H1 (cell line): ENCODE data around the gene DIPK1A. TPM values are rescaled to one million over a fixed set of nuclear protein-coding genes. Genes with fewer than 3 reads are reported as not detected.

ENCODE experiments used
- CTCF ChIA-PET: fragments of 300-600 bp; sonication (Branson Sonifier 250); formaldehyde crosslinking; loops from one replicate; lab custom pipeline; 2021; ENCODE audit not compliant: partially characterized antibody; lab: Charles Lee
- POLR2A ChIA-PET: fragments of 300-600 bp; sonication (Branson Sonifier 250); formaldehyde crosslinking; loops from one replicate; lab custom pipeline; 2021; ENCODE audit warnings: inconsistent platforms; ENCODE audit not compliant: partially characterized antibody; lab: Charles Lee
- DNase-seq, 2 experiments: peaks; one replicate each; pipeline versions ENCODE4 v3.0.0 to v3.0.0-alpha.2; 2010 to 2022; ENCODE audit warnings: low spot score in 2 of 2, low read depth in 1 of 2, mixed read lengths in 1 of 2
- FAIRE-seq: peaks from 2 replicates; lab custom pipeline; 2011; peaks lifted over from hg19 to GRCh38; lab: Jason Lieb, UNC
- H2AFZ ChIP-seq: 2 replicates; pipeline ENCODE4 v1.8.1; 2012; ENCODE audit warnings: low read length, inconsistent platforms
- H2AK5ac ChIP-seq: 2 replicates; pipeline ENCODE4 v1.6.1; 2013; ENCODE audit warnings: low read depth, low read length
- H2BK120ac ChIP-seq: replicated peaks from 2 replicates; pipeline ENCODE3; 2013; ENCODE audit warnings: low read depth, low read length, inconsistent platforms
- H2BK12ac ChIP-seq: 2 replicates; pipeline ENCODE4 v1.6.1; 2013; ENCODE audit warnings: low read depth, low read length
- H2BK15ac ChIP-seq: 2 replicates; pipeline ENCODE4 v1.6.1; 2013; ENCODE audit warnings: low read length
- H2BK20ac ChIP-seq: 2 replicates; pipeline ENCODE4 v1.6.1; 2013; ENCODE audit warnings: low read length
- H2BK5ac ChIP-seq: 2 replicates; pipeline ENCODE4 v1.6.1; 2013; ENCODE audit warnings: low read depth, low read length
- H3K14ac ChIP-seq: 2 replicates; pipeline ENCODE4 v1.6.1; 2013; ENCODE audit warnings: inconsistent platforms; ENCODE audit not compliant: insufficient read length
- H3K18ac ChIP-seq: 2 replicates; pipeline ENCODE4 v1.6.1; 2013; ENCODE audit warnings: low read length; ENCODE audit errors: extremely low read depth
- H3K23ac ChIP-seq: 2 replicates; pipeline ENCODE4 v1.6.1; 2013; ENCODE audit warnings: inconsistent platforms; ENCODE audit not compliant: insufficient read length
- H3K23me2 ChIP-seq: 2 replicates; pipeline ENCODE4 v1.6.1; 2013; ENCODE audit warnings: low read depth, low read length
- H3K27ac ChIP-seq: 2 replicates; pipeline ENCODE4 v1.6.1; 2011; ENCODE audit warnings: low read depth, low read length, inconsistent platforms
- H3K27me3 ChIP-seq, 4 experiments: replicated peaks in 1 of 4; 1 replicate in 1 of 4; 2 replicates in 3 of 4; pipeline versions ENCODE4 v1.6.1 to v1.8.1; 2011 to 2013; ENCODE audit warnings: low read length in 3 of 4, mild to moderate bottlenecking in 3 of 4, inconsistent platforms in 2 of 4, mixed read lengths in 2 of 4, moderate library complexity in 1 of 4; ENCODE audit not compliant: control insufficient read depth in 3 of 4, insufficient read depth in 3 of 4; ENCODE audit errors: extremely low read depth in 1 of 4
- H3K36me3 ChIP-seq, 4 experiments: 2 replicates each; pipeline versions ENCODE4 v1.6.1 to v1.8.1; 2011 to 2013; ENCODE audit warnings: mild to moderate bottlenecking in 4 of 4, low read length in 3 of 4, moderate library complexity in 2 of 4, control low read depth in 1 of 4, inconsistent platforms in 1 of 4; ENCODE audit not compliant: insufficient read depth in 4 of 4, control insufficient read depth in 2 of 4
- H3K4ac ChIP-seq: replicated peaks from 2 replicates; pipeline ENCODE3; 2013; ENCODE audit warnings: low read length, low read depth, mixed read lengths, inconsistent platforms; ENCODE audit not compliant: insufficient read length
- H3K4me1 ChIP-seq, 4 experiments: replicated peaks in 1 of 4; 1 replicate in 1 of 4; 2 replicates in 3 of 4; pipeline versions ENCODE4 v1.6.1 to v1.8.1; 2011 to 2013; ENCODE audit warnings: low read length in 3 of 4, inconsistent platforms in 2 of 4, mixed read lengths in 1 of 4; ENCODE audit not compliant: insufficient read depth in 4 of 4, control insufficient read depth in 3 of 4
- H3K4me2 ChIP-seq, 2 experiments: 2 replicates each; pipeline versions ENCODE4 v1.6.1 to v1.8.1; 2011 to 2013; ENCODE audit warnings: low read depth in 2 of 2, low read length in 2 of 2, control low read depth in 1 of 2, inconsistent platforms in 1 of 2, mild to moderate bottlenecking in 1 of 2; ENCODE audit not compliant: insufficient read depth in 1 of 2
- H3K4me3 ChIP-seq, 4 experiments: fragments of 200-600, 300-600 bp in 1 of 4; sonication (generic), shearing (Covaris generic), sonication (Bioruptor Twin) in 1 of 4; 2 replicates each; pipeline versions ENCODE4 v1.5.1 to v1.8.1; 2011 to 2016; ENCODE audit warnings: low read length in 4 of 4, low read depth in 3 of 4, control low read depth in 2 of 4, inconsistent platforms in 2 of 4, mild to moderate bottlenecking in 2 of 4, mixed read lengths in 1 of 4, moderate library complexity in 1 of 4; ENCODE audit not compliant: insufficient read depth in 2 of 4; ENCODE audit errors: extremely low read depth in 1 of 4
- H3K56ac ChIP-seq: replicated peaks from 2 replicates; pipeline ENCODE3; 2013; ENCODE audit warnings: low read depth, mild to moderate bottlenecking, mixed read lengths, low read length, inconsistent platforms; ENCODE audit not compliant: insufficient read length
- H3K79me1 ChIP-seq: 2 replicates; pipeline ENCODE4 v1.6.1; 2013; ENCODE audit warnings: low read depth, low read length, control low read depth
- H3K79me2 ChIP-seq, 2 experiments: 2 replicates each; pipeline versions ENCODE4 v1.6.1 to v1.8.1; 2012 to 2013; ENCODE audit warnings: low read length in 2 of 2, mild to moderate bottlenecking in 2 of 2, inconsistent platforms in 1 of 2; ENCODE audit not compliant: insufficient read depth in 2 of 2, control insufficient read depth in 1 of 2
- H3K9ac ChIP-seq, 4 experiments: replicated peaks in 1 of 4; 1 replicate in 1 of 4; 2 replicates in 3 of 4; pipeline versions ENCODE4 v1.6.1 to v1.8.1; 2011 to 2013; ENCODE audit warnings: low read depth in 3 of 4, low read length in 3 of 4, control low read depth in 2 of 4, mild to moderate bottlenecking in 2 of 4, moderate library complexity in 2 of 4, inconsistent platforms in 1 of 4; ENCODE audit errors: extremely low read depth in 1 of 4
- H3K9me3 ChIP-seq, 2 experiments: 2 replicates each; pipeline versions ENCODE4 v1.6.1 to v1.8.1; 2012 to 2013; ENCODE audit warnings: mild to moderate bottlenecking in 2 of 2, moderate library complexity in 2 of 2, control low read depth in 1 of 2, inconsistent platforms in 1 of 2, low read depth in 1 of 2, low read length in 1 of 2, mixed read lengths in 1 of 2; ENCODE audit not compliant: insufficient read depth in 2 of 2
- H4K20me1 ChIP-seq, 2 experiments: replicated peaks in 1 of 2; 2 replicates each; pipeline versions ENCODE3 to v1.8.1; 2011 to 2013; ENCODE audit warnings: inconsistent platforms in 2 of 2, low read length in 2 of 2, mild to moderate bottlenecking in 1 of 2; ENCODE audit not compliant: insufficient read depth in 2 of 2, control insufficient read depth in 1 of 2
- H4K5ac ChIP-seq: 2 replicates; pipeline ENCODE4 v1.6.1; 2013; ENCODE audit warnings: low read length, low read depth, mixed read lengths, inconsistent platforms; ENCODE audit not compliant: insufficient read length
- H4K8ac ChIP-seq: 2 replicates; pipeline ENCODE4 v1.8.0; 2013; ENCODE audit warnings: mild to moderate bottlenecking, moderate library complexity, low read length, inconsistent platforms; ENCODE audit not compliant: insufficient read depth; ENCODE audit errors: extremely low read depth
- H4K91ac ChIP-seq: replicated peaks from 2 replicates; pipeline ENCODE3; 2013; ENCODE audit warnings: low read length, mixed read lengths, inconsistent platforms; ENCODE audit not compliant: insufficient read length
- E2F6 ChIP-seq: IDR thresholded peaks from 2 replicates; pipeline ENCODE4 v1.6.1; 2012; ENCODE audit warnings: inconsistent platforms
- FOSL1 ChIP-seq: IDR thresholded peaks from 2 replicates; pipeline ENCODE4 v1.6.1; 2011; ENCODE audit warnings: mild to moderate bottlenecking, low read depth, low read length, moderate library complexity; ENCODE audit not compliant: insufficient read depth
- JUND ChIP-seq: IDR thresholded peaks from 2 replicates; pipeline ENCODE4 v1.6.1; 2011; ENCODE audit warnings: mild to moderate bottlenecking, improper control_type of control experiment, low read length
- MAFK ChIP-seq: IDR thresholded peaks from 2 replicates; pipeline ENCODE4 v1.6.1; 2012; ENCODE audit warnings: low read depth, mild to moderate bottlenecking, improper control_type of control experiment, low read length
- RAD21 ChIP-seq, 2 experiments: IDR thresholded peaks in 1 of 2; conservative IDR thresholded peaks in 1 of 2; 2 replicates each; pipeline ENCODE4 v1.6.1; 2011; ENCODE audit warnings: low read depth in 2 of 2, low read length in 2 of 2, improper control_type of control experiment in 1 of 2, inconsistent platforms in 1 of 2, mild to moderate bottlenecking in 1 of 2, moderate library complexity in 1 of 2
- SIN3A ChIP-seq, 2 experiments: IDR thresholded peaks in 1 of 2; conservative IDR thresholded peaks in 1 of 2; 2 replicates each; pipeline ENCODE4 v1.6.1; 2011 to 2012; ENCODE audit warnings: low read length in 2 of 2, improper control_type of control experiment in 1 of 2, low read depth in 1 of 2, mild to moderate bottlenecking in 1 of 2
- SIRT6 ChIP-seq: IDR thresholded peaks from one replicate; pipeline ENCODE4 v1.7.1; 2012; ENCODE audit warnings: low read length, inconsistent platforms
- SP4 ChIP-seq: IDR thresholded peaks from 2 replicates; pipeline ENCODE4 v1.6.1; 2012; ENCODE audit warnings: low read length, inconsistent platforms
- TAF1 ChIP-seq: IDR thresholded peaks from 2 replicates; pipeline ENCODE4 v1.6.1; 2011; ENCODE audit warnings: mild to moderate bottlenecking, low read depth, low read length
- TAF7 ChIP-seq: optimal IDR thresholded peaks from 2 replicates; pipeline ENCODE3; 2011; ENCODE audit warnings: low read depth, mild to moderate bottlenecking, inconsistent platforms, low read length, moderate library complexity, borderline replicate concordance
- TCF12 ChIP-seq: IDR thresholded peaks from 2 replicates; pipeline ENCODE4 v1.6.1; 2011; ENCODE audit warnings: low read depth, mild to moderate bottlenecking, low read length
- USF2 ChIP-seq: IDR thresholded peaks from 2 replicates; pipeline ENCODE4 v1.6.1; 2011; ENCODE audit warnings: low read length, improper control_type of control experiment
- polyA plus RNA-seq, 7 experiments: library from polyadenylated mRNA; depleted of rRNA in 3 of 7; stranded (reverse) in 5 of 7; unstranded in 2 of 7; fragments of >200 nt in 5 of 7; fragments of 200-250 nt in 2 of 7; gene quantifications; 1 replicate in 5 of 7; 2 replicates in 1 of 7; 4 replicates in 1 of 7; pipeline versions ENCODE4 v1.2.1 to v1.2.3, GENCODE V29; 2011 to 2013; ENCODE audit warnings: missing spikeins in 2 of 7, mixed read lengths in 2 of 7
- total RNA-seq: library from RNA; stranded (reverse); fragmentation: NEBNext Ultra II Directional; extraction: Animal tissue kit (Norgen Biotek cat#: 25700); gene quantifications from 2 replicates; pipeline ENCODE4 v1.2.1, GENCODE V29; 2021

Gene DIPK1A
- total and polyA plus RNA-seq, 2 of the 8 experiments (the other 6 are each of a cell fraction or from before 2014, with no cell fraction given) = 2.5 to 5.0 TPM

GRCh38 chr1:92854101-92854785 lies 107.0 kb downstream of the DIPK1A start:
- Histone ChIP-seq H3K14ac (no peak overlapping the region), H2AK5ac (no peak overlapping the region), H3K56ac (no peak overlapping the region), H2AFZ (no peak overlapping the region), H4K91ac (no peak overlapping the region), H4K5ac (no peak overlapping the region), H3K18ac (no peak overlapping the region), H4K20me1 (no peaks in the 10 kb centered on the region), H3K23ac (no peak overlapping the region), H2BK15ac (no peak overlapping the region), H3K23me2 (no peaks in the 10 kb centered on the region), H3K9me3 (no peaks in the 10 kb centered on the region), H3K79me2 (no peaks in the 10 kb centered on the region), H2BK20ac (no peak overlapping the region), H3K79me1 (no peaks in the 10 kb centered on the region), H2BK120ac (no peak overlapping the region), H3K9ac (no peak overlapping the region), H3K4me2 (no peak overlapping the region), H2BK12ac (no peak overlapping the region), H2BK5ac (no peak overlapping the region), H4K8ac (no peak overlapping the region), H3K27me3 (no peaks in the 10 kb centered on the region), H3K36me3 (no peaks in the 10 kb centered on the region), H3K4me1 (no peaks in the 10 kb centered on the region), H3K27ac (no peak overlapping the region), H3K4ac (no peak overlapping the region), H3K4me3 (no peak overlapping the region)
- no peak for FAIRE-seq
- no peak for DNase-seq
- ChIA-PET CTCF (interaction anchor here (0.6 to 2.7 kb wide), 8 partner anchors 22 to 556 kb away, joined by 3 to 15 read pairs (median 3); no protein-coding TSS in a partner anchor), POLR2A (interaction anchor here (0.7 to 2.9 kb wide), 5 partner anchors 9 to 22 kb away, joined by 3 to 9 read pairs (median 4); no protein-coding TSS in a partner anchor)
- TF ChIP-seq TAF1 (no peak), RAD21 (IDR thresholded peaks at IDR 0.05 in 1 of 2, conservative IDR thresholded peaks at IDR 0.05 in 1 of 2; ENCODE audit: low read depth in 2 of 2, low read length in 2 of 2) (no peak), SP4 (no peak), JUND (no peak), USF2 (no peak), TCF12 (no peak), SIRT6 (no peak), MAFK (no peak), FOSL1 (no peak), SIN3A (conservative IDR thresholded peaks at IDR 0.05 in 1 of 2, IDR thresholded peaks at IDR 0.05 in 1 of 2; ENCODE audit: low read depth in 1 of 2, low read length in 2 of 2) (no peak), E2F6 (no peak), TAF7 (no peak)
